Measurements from ENCODE around the gene ZNHIT2. TPM values are rescaled to one million over a fixed set of nuclear protein-coding genes. Genes with fewer than 3 reads are reported as not detected.
A peak's percentile ranks its signal among the peaks of the same experiment; 100 is the strongest.

The ZNHIT2 gene
- total and polyA plus RNA-seq, 11 donors = 5.5 to 15.5 (median 8.0) TPM

- TF ChIP-seq, protein P1, sequence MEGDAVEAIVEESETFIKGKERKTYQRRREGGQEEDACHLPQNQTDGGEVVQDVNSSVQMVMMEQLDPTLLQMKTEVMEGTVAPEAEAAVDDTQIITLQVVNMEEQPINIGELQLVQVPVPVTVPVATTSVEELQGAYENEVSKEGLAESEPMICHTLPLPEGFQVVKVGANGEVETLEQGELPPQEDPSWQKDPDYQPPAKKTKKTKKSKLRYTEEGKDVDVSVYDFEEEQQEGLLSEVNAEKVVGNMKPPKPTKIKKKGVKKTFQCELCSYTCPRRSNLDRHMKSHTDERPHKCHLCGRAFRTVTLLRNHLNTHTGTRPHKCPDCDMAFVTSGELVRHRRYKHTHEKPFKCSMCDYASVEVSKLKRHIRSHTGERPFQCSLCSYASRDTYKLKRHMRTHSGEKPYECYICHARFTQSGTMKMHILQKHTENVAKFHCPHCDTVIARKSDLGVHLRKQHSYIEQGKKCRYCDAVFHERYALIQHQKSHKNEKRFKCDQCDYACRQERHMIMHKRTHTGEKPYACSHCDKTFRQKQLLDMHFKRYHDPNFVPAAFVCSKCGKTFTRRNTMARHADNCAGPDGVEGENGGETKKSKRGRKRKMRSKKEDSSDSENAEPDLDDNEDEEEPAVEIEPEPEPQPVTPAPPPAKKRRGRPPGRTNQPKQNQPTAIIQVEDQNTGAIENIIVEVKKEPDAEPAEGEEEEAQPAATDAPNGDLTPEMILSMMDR (IDR thresholded peaks at IDR 0.05) = no peak
- no peak for TF ChIP-seq POLR2A (IDR thresholded peaks at IDR 0.05)
- 86 to 93% (median 91%) methylated on average over 5 of the region's 5 CpGs for WGBS, 4 donors
- intact Hi-C loops (cut with DNase I) = loop anchor here in 3 of 10 donors (5.0 to 10.0 kb wide), 2 partner anchors 58 to 200 kb away; partner anchors contain the start of genes CAPN1 (in 2 of the 3) and PPP2R5B (in 1 of the 3)
Measured at GRCh38 chr11:65124480-65125196, 7.1 kb upstream of the ZNHIT2 start.

GRCh38 chr11:65121865-65122696, 4.6 kb upstream of the ZNHIT2 start, which contains the start of the genes FAU and MRPL49:
FAU (minus strand) TSS chr11:65122134; CDS start chr11:65121813, 321 bp downstream.
MRPL49 (plus strand) TSS chr11:65122321; CDS start chr11:65122347, 26 bp downstream.
- 0 to 1% (median 1%) methylated on average over 44 to 64 of the region's 64 CpGs for WGBS, 4 donors
- intact Hi-C loops (cut with DNase I) = loop anchor here in 4 of 10 donors (1.0 to 10.0 kb wide), 5 partner anchors 25 to 197 kb away; partner anchors contain the start of genes CAPN1 (in 2 of the 4), CDCA5 (in 2 of the 4), ZFPL1 (in 2 of the 4) and PPP2R5B (in 1 of the 4)
- H3K36me3 ChIP-seq = peaks cover 0 to 66% (median 61%) of the 10 kb centered on the region in 9 donors
- H3K27me3 ChIP-seq = no peaks in the 10 kb centered on the region
- DNase-seq (peak; percentile 98 to 99 (median 98)), ATAC-seq (peak; percentile 89 to 95 (median 92))
- peak within 1 kb of the TSS; percentile 13 to 96 (median 87) for H3K27ac ChIP-seq
- H3K4me3 ChIP-seq = peak within 1 kb of the TSS; percentile 70 to 98 (median 84)
- H3K4me1 ChIP-seq = peaks cover 0 to 36% (median 22%) of the 10 kb centered on the region in 12 donors
- TF ChIP-seq, protein P1 (IDR thresholded peaks at IDR 0.05) = no peak
- peak; percentile 58 to 93 for TF ChIP-seq POLR2A (IDR thresholded peaks at IDR 0.05)
- no peaks in the 10 kb centered on the region for H3K9me3 ChIP-seq

More at GRCh38 chr11:65124480-65125196, 7.1 kb upstream of the ZNHIT2 start:
- no peak for ATAC-seq
- H3K4me3 ChIP-seq = no peak overlapping the region
- no peaks in the 10 kb centered on the region for H3K9me3 ChIP-seq
- no peak for DNase-seq
- H3K36me3 ChIP-seq = peaks cover 0 to 73% (median 69%) of the 10 kb centered on the region in 9 donors
- peaks cover 0 to 29% (median 20%) of the 10 kb centered on the region in 12 donors for H3K4me1 ChIP-seq
- H3K27ac ChIP-seq = no peak overlapping the region
- H3K27me3 ChIP-seq = no peaks in the 10 kb centered on the region

- TF ChIP-seq, protein P1 (IDR thresholded peaks at IDR 0.05) = no peak
- no peak for TF ChIP-seq POLR2A (IDR thresholded peaks at IDR 0.05)
- ATAC-seq (no peak), DNase-seq (peak in 1 of 5 donors; percentile 15)
- Histone ChIP-seq H3K36me3 (peaks cover 0 to 59% (median 55%) of the 10 kb centered on the region in 9 donors), H3K9me3 (no peaks in the 10 kb centered on the region), H3K27me3 (no peaks in the 10 kb centered on the region), H3K4me1 (peaks cover 0 to 42% (median 28%) of the 10 kb centered on the region in 12 donors), H3K27ac (peak overlapping the region; percentile 11 to 96 (median 87)), H3K4me3 (peak overlapping the region; percentile 70 to 98 (median 84))
- intact Hi-C loops (cut with DNase I) = loop anchor here in 4 of 10 donors (2.0 to 10.0 kb wide), 3 partner anchors 37 to 197 kb away; partner anchors contain the start of genes CAPN1 (in 2 of the 4), CDCA5 (in 1 of the 4), PPP2R5B (in 1 of the 4) and ZFPL1 (in 1 of the 4)
- WGBS, 4 donors = 0 to 2% (median 1%) methylated on average over 21 to 22 of the region's 22 CpGs
Measured at GRCh38 chr11:65121447-65121864, 4.0 kb upstream of the ZNHIT2 start.

Measured in heart left ventricle (tissue), 16 donors.